Ectodermal cell (in vitro differentiated cells): ENCODE measurements around the gene NDUFB7.
"Not testable (repeated sequence)": the region's sequence is repeated elsewhere in the genome, so short reads cannot be mapped to it uniquely, and the experiment has no call there.

ENCODE experiments used
- H3K27ac ChIP-seq: 2 replicates; pipeline ENCODE4 v1.7.0; 2013; ENCODE audit warnings: mild to moderate bottlenecking, low read depth, low read length; ENCODE audit not compliant: insufficient read depth, poor library complexity, severe bottlenecking
- H3K27me3 ChIP-seq: 2 replicates; pipeline ENCODE4 v1.7.0; 2013; ENCODE audit warnings: mild to moderate bottlenecking, low read length; ENCODE audit not compliant: insufficient read depth, control insufficient read depth, poor library complexity, severe bottlenecking
- H3K36me3 ChIP-seq: one replicate; pipeline ENCODE4 v1.7.0; 2013; ENCODE audit warnings: low read length; ENCODE audit not compliant: control insufficient read depth, insufficient read depth
- H3K4me1 ChIP-seq: one replicate; pipeline ENCODE4 v1.7.0; 2013; ENCODE audit warnings: low read length; ENCODE audit not compliant: control insufficient read depth, insufficient read depth
- H3K4me3 ChIP-seq: 2 replicates; pipeline ENCODE4 v1.7.0; 2013; ENCODE audit warnings: low read depth, low read length, control low read depth; ENCODE audit not compliant: insufficient read depth
- H3K9me3 ChIP-seq: 2 replicates; pipeline ENCODE4 v1.7.0; 2013; ENCODE audit warnings: mild to moderate bottlenecking, low read length, moderate library complexity; ENCODE audit not compliant: control insufficient read depth
- whole genome bisulfite sequencing, 2 experiments: methylation state at CpG; one replicate each; pipeline ENCODE4 v1.1.7; 2013; ENCODE audit warnings: missing lambda C conversion rate in 2 of 2; 5-methylcytosine and 5-hydroxymethylcytosine counted together

NDUFB7 gene

DNA sequence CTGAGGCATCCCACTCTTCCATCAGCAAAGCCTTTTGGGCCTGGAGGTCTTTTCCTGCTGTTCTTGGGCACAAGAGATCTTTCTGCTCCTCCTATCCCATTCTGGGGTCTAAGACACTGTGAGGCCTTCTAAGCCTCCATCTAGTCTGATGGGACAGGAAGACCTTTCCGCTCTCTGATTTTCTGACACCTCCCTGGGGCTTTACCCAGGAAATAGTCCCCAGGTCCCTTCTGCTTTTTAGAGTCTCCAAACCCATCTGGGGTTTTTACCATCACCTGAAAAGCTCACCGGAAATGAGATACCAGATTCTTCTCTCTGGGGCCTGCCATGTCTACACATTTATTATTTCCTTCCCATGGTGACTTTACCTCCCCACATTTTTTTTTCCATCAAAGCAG is 32.1 kb upstream of the NDUFB7 start:
- Histone ChIP-seq H3K9me3 (no peaks in the 10 kb centered on the region), H3K4me1 (no peaks in the 10 kb centered on the region), H3K27me3 (no peaks in the 10 kb centered on the region), H3K4me3 (no peak overlapping the region), H3K27ac (no peak overlapping the region), H3K36me3 (no peaks in the 10 kb centered on the region)
- 78 to 86% methylated on average over 2 of the region's 2 CpGs for WGBS, 2 experiments

GRCh38 chr19:14599548-14600147 is 27.8 kb upstream of the NDUFB7 start:
- Histone ChIP-seq H3K27ac (no peak overlapping the region), H3K27me3 (no peaks in the 10 kb centered on the region), H3K4me1 (no peaks in the 10 kb centered on the region), H3K36me3 (no peaks in the 10 kb centered on the region), H3K9me3 (no peaks in the 10 kb centered on the region), H3K4me3 (no peak overlapping the region)
- 82% methylated on average over 8 of the region's 8 CpGs for WGBS, 2 experiments

GRCh38 chr19:14595558-14595957 is 23.7 kb upstream of the NDUFB7 start:
- Histone ChIP-seq H3K4me1 (no peaks in the 10 kb centered on the region), H3K4me3 (no peak overlapping the region), H3K9me3 (no peaks in the 10 kb centered on the region), H3K27ac (no peak overlapping the region), H3K27me3 (no peaks in the 10 kb centered on the region), H3K36me3 (no peaks in the 10 kb centered on the region)
- 79 to 83% methylated on average over 3 of the region's 3 CpGs for WGBS, 2 experiments

DNA sequence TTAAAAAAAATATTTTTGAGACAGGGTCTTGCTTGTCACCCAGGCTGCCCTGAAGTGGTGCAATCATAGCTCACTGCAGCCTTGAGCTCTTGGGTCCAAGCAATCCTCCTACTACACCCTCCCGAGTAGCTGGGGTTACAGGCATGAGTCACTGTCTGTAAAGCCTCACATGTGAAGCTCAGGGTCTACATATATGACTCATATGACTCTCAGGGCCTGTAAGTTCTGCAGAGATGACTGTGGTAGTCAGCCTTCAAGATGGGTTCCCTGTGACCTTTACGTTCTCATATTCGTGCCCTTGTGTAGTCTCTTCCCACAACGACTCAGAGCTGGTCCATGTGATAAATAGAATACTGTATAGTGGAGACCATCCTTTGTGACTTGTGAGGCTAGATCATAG is 17.6 kb upstream of the NDUFB7 start:
- not testable (repeated sequence) for H3K27ac ChIP-seq, H3K27me3 ChIP-seq, H3K9me3 ChIP-seq, H3K4me3 ChIP-seq, H3K4me1 ChIP-seq, H3K36me3 ChIP-seq
- no CpG with 5 or more reads among the region's 4 CpGs for WGBS, 2 experiments

- H3K36me3 ChIP-seq, result not testable (repeated sequence)
Observed at GRCh38 chr19:14585187-14585586, 13.3 kb upstream of the NDUFB7 start.

DNA sequence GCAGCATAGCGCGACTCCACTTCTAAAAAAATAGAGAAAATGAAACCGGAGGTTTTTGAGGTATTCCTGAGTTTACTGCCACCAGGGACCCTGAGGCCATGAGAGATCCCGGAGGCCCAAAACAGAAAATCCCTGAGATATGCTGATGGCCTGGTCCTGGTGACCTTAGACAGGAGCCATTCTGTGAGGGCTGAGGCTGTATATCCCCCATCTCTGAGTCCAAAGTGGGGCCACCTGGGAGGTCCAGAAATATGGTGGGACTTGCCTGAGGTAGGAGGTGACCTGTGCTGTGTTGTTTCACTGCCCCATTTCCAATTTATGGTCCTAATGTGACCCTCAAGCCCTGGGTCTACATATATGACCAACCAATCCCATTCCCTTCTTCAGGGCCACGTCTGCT is 12.5 kb upstream of the NDUFB7 start:
- H3K27me3 ChIP-seq, H3K4me1 ChIP-seq, H3K27ac ChIP-seq, H3K9me3 ChIP-seq, H3K4me3 ChIP-seq, H3K36me3 ChIP-seq: not testable (repeated sequence)
- WGBS, 2 experiments, result 85 to 89% methylated on average over 4 of the region's 5 CpGs

More at GRCh38 chr19:14585187-14585586, 13.3 kb upstream of the NDUFB7 start:
- H3K4me3 ChIP-seq, H3K27ac ChIP-seq, H3K4me1 ChIP-seq, H3K9me3 ChIP-seq, H3K27me3 ChIP-seq: not testable (repeated sequence)
- WGBS, 2 experiments, result 48 to 75% methylated on average over 1 to 3 of the region's 3 CpGs

DNA sequence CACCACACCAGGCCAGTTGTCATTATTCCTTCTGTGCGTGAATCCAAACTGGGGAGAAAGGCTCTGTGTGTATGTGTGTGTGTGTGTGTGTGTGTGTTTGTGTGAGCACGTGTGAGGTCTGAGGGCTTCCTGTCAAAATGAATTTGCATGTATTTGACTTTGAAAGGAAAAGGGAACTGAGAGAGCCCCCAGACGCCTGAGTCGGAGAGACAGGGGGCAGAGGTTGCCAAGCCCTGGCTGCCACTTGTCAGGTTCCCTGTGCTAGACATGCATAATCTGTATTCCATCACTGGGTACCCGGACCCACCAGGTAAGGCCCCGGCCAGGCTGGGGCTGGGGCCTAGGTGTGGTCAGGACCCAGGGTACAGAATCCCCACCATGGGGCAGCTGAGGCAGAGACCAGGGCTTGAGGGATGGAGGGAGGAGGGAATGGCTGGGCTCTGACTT is 11.1 kb upstream of the NDUFB7 start, which contains the start of gene CLEC17A:
CLEC17A (plus strand) TSS at position 191 of the 447 bp plus-strand sequence; CDS start at position 268, 77 bp downstream.
- H3K27me3 ChIP-seq, result no peaks in the 10 kb centered on the region
- 59 to 61% methylated on average over 6 of the region's 6 CpGs for WGBS, 2 experiments
- no peak within 1 kb of the TSS for H3K27ac ChIP-seq
- no peak within 1 kb of the TSS for H3K4me3 ChIP-seq
- no peaks in the 10 kb centered on the region for H3K9me3 ChIP-seq
- no peaks in the 10 kb centered on the region for H3K4me1 ChIP-seq
- no peaks in the 10 kb centered on the region for H3K36me3 ChIP-seq

- no peaks in the 10 kb centered on the region for H3K9me3 ChIP-seq
- H3K36me3 ChIP-seq, result no peaks in the 10 kb centered on the region
- no peaks in the 10 kb centered on the region for H3K4me1 ChIP-seq
- no peak overlapping the region for H3K27ac ChIP-seq
- no peak overlapping the region for H3K4me3 ChIP-seq
- 68 to 69% methylated on average over 6 of the region's 6 CpGs for WGBS, 2 experiments
- no peaks in the 10 kb centered on the region for H3K27me3 ChIP-seq
Observed at GRCh38 chr19:14580623-14581237, 8.9 kb upstream of the NDUFB7 start.

DNA sequence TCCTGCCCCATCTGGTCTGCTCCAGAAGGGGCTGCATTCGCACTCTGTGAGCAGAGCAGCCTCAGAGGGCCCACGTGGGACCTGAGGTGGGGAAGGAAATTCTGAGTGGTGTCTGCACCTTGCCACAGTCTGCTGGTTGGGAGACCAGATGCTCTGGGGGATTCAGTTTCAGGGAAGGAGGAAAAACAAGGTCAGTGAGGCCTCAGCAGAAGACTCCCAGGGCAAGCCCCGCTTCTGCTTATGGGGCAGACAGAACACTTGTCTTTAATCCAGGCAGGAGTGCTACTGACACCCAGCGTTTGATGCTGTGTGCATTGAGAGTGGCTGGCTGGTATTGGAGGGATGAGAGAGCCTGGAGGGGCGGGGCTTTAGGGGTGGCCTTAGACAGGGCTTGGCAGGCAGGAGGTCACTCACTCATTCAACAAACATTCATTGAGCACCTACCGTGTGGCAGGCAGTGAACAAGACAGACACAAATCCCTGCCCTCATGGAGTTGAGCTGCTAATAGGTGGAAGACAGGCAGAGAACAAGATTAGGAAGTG is 6.1 kb upstream of the NDUFB7 start:
- Histone ChIP-seq H3K36me3 (no peaks in the 10 kb centered on the region), H3K4me1 (no peaks in the 10 kb centered on the region), H3K27ac (no peak overlapping the region), H3K4me3 (no peak overlapping the region), H3K27me3 (no peaks in the 10 kb centered on the region), H3K9me3 (no peaks in the 10 kb centered on the region)
- 43 to 55% methylated on average over 5 to 6 of the region's 6 CpGs for WGBS, 2 experiments

DNA sequence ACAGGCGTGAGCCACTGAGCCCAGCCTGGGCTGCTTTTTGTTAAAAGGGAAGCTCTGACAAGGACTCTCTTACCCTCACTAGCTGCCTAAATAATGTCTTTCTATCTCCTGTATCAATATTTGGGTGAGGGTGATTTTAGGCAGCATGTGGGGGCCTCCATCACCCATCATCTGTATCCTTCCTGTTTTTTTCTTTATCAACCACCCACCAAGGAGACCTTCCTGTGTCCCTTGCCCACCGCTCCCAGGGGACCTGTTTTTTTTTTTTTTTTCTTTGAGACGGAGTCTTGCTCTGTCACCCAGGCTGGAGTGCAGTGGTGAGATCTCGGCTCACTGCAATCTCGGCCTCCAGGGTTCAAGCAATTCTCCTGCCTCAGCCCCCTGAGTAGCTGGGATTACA is 5.4 kb upstream of the NDUFB7 start:
- no peaks in the 10 kb centered on the region for H3K27me3 ChIP-seq
- 89% methylated on average over 5 of the region's 5 CpGs for WGBS, 2 experiments

More for the DNA sequence above, 5.4 kb upstream of the NDUFB7 start:
- Histone ChIP-seq H3K27ac (no peak overlapping the region), H3K4me3 (no peak overlapping the region), H3K9me3 (no peaks in the 10 kb centered on the region), H3K4me1 (no peaks in the 10 kb centered on the region), H3K36me3 (no peaks in the 10 kb centered on the region)
